ENCODE measurements around the gene SCFD2.

GRCh38 chr4:52836120-52836519, 529.7 kb downstream of the SCFD2 start:
- TF ChIP-seq EZH2phosphoT487 (IDR thresholded peaks at IDR 0.05; ENCODE audit: borderline replicate concordance, low read length) = no peak
- TF ChIP-seq, protein P1, sequence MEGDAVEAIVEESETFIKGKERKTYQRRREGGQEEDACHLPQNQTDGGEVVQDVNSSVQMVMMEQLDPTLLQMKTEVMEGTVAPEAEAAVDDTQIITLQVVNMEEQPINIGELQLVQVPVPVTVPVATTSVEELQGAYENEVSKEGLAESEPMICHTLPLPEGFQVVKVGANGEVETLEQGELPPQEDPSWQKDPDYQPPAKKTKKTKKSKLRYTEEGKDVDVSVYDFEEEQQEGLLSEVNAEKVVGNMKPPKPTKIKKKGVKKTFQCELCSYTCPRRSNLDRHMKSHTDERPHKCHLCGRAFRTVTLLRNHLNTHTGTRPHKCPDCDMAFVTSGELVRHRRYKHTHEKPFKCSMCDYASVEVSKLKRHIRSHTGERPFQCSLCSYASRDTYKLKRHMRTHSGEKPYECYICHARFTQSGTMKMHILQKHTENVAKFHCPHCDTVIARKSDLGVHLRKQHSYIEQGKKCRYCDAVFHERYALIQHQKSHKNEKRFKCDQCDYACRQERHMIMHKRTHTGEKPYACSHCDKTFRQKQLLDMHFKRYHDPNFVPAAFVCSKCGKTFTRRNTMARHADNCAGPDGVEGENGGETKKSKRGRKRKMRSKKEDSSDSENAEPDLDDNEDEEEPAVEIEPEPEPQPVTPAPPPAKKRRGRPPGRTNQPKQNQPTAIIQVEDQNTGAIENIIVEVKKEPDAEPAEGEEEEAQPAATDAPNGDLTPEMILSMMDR (conservative IDR thresholded peaks at IDR 0.05; ENCODE audit: low read depth, low read length) = no peak

Data from PC-3 (cell line).